Measurements from ENCODE around the gene GPD2. TPM values are rescaled to one million over a fixed set of nuclear protein-coding genes. Genes with fewer than 3 reads are reported as not detected.

Gene GPD2
- total and polyA plus RNA-seq, 2 of the 8 experiments (the other 6 are each of a cell fraction or from before 2014, with no cell fraction given): 8.4 to 43.1 TPM

GRCh38 chr2:156563994-156564753 is 128.0 kb downstream of the GPD2 start (continued):
- no peak for TF ChIP-seq CHD7 (IDR thresholded peaks at IDR 0.05; ENCODE audit: insufficient replicate concordance, low read length)

Data from H1 (cell line).